Bone marrow (tissue), 2 donors: ENCODE data around the gene PRDM16.

Experiments
- DNase-seq, 2 donors: peaks; one replicate each; lab custom pipeline; 2025; lab: John Stamatoyannopoulos, UW

PRDM16 gene

DNA sequence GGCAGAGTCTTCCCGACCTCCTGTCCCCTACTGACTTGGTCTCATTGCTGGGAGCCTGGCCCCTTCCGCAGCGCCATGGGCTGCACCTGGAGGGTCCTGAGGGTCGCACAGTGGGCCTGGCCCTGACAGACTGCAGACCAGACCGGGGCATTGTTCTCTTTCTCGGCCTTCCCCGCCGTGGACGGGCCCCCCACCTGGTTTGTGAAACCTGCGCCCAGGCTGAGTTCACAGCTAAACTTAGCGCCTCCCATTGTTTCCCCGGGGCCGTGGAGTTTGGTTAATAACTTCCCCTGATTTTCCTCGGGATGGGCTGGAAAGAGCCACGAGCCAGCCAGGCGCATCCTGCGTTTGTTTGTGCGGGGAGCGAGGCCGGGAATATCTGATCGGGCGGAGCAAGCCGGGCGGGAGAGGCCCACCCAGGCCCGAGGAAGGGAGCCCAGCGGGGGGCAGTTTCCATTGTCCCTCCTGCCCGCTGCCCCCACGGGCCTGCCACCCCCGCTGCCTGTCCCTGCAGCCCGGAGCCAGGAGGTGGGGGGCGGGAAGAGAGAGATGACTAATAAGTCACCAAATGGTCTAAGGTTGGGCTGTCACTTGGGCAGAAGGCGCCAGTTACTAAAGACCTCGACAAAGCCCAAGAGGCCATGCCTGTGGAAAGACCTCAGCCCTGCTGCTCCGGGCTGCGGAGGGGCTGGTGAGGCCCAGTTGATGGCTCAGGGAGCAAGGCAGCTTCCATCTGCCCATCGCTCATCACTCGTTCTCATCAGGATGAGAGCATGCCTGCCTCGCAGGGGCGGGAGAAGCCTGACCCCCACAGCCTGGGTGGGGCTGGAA, 346.5 kb downstream of the PRDM16 start:
- DNase-seq: no peak

GRCh38 chr1:3417082-3417739, 348.2 kb downstream of the PRDM16 start:
- DNase-seq: no peak

GRCh38 chr1:3417934-3418333, 348.9 kb downstream of the PRDM16 start:
- no peak for DNase-seq

GRCh38 chr1:3418600-3418999, 349.6 kb downstream of the PRDM16 start:
- DNase-seq: no peak

DNA sequence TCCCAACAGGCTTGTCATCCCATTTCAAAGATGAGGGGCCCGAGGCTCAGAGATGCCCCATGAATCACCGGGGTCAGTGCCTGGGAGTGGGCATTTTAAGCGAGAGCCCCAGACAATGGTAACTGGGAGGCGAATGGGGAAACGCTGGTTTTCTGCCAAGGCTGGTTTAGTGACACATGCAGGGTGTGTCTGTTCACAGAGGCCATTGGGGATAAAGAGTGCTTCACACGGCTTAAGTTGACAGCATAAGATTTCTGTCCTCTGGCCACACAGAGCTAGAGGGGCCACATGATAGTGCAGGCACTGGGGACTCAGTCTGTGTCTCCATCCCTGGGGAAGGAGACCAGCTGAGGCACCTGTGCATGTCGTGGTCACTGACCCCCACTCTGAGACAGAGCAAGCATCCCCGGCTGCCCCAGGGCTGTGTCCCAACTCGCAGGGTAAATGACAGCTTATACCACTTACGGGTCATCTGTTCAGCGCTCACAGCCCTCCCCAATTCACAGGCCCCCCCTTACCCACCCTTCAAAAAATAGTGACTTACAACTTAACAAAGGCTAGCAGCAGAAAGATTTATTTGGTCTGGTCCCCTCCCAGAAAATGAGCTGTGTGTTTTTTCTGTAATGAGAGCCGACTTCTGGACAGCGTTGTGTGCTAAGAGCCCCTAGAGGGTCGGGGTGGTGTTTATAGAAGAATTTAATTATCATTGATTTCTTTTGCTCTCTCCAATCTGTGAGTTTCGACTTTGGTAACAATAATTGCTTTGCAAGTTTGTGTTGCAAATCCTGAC, 350.6 kb downstream of the PRDM16 start:
- DNase-seq: no peak

GRCh38 chr1:3420218-3420951, 351.4 kb downstream of the PRDM16 start:
- DNase-seq: no peak

DNA sequence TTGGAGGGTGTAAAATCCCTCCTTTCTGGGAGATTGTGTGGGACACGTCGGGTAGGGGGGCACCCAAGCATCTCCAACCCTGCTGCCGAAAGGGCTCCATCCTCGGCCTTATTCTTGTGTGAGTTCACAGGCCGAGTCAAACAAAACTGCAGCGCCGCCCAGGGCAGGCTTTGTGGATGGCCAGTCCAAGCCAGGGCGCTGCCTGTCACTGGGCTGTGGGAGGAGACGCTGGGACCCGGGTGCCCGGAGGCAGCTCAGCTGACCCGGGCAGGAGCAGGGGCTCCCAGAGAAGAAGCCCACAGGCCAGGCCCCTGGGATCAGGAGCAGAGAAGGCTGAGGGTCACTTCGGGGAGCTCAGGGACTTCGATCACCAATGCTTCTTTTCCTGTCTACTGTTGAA, 353.6 kb downstream of the PRDM16 start:
- no peak for DNase-seq

- no peak for DNase-seq
Measured at GRCh38 chr1:3423245-3423829, 354.3 kb downstream of the PRDM16 start.

DNA sequence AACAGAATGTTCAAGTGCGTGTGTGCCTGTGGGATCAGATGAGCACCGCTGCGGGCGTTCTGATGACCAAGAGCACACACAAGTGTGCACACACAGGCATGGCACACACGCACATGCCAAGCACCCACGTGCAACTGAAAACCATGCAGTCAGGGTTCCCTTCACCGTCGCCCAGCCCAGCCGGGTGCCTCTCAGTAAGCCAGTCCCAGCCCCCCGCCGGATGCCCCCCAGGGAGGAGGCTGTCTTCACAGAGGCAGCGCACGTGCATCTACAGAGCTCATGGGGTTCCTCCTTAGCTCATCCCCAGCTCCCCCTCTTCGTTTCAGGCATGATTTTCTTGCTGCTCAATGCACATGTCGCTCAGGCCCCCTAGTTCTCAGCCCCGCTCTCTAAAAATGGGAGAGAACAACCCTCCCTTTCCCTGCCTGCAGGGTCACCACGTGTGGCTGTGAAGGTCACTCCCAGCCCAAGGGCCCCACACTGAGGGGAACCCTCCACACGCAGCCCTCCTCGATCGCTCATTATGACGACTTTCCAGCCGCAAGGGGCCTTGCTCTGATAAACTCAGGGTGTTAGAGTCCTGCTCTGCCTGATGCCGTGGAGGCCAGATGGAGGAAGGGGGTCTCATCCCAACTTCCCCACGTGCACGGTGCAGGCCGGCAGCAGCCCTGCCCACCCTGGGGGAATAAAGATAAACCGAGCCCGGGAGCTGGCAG, 355.1 kb downstream of the PRDM16 start:
- DNase-seq: no peak

GRCh38 chr1:3425486-3426215, 356.6 kb downstream of the PRDM16 start:
- no peak for DNase-seq

- DNase-seq: no peak
Measured at GRCh38 chr1:3426956-3427535, 358.0 kb downstream of the PRDM16 start.

DNA sequence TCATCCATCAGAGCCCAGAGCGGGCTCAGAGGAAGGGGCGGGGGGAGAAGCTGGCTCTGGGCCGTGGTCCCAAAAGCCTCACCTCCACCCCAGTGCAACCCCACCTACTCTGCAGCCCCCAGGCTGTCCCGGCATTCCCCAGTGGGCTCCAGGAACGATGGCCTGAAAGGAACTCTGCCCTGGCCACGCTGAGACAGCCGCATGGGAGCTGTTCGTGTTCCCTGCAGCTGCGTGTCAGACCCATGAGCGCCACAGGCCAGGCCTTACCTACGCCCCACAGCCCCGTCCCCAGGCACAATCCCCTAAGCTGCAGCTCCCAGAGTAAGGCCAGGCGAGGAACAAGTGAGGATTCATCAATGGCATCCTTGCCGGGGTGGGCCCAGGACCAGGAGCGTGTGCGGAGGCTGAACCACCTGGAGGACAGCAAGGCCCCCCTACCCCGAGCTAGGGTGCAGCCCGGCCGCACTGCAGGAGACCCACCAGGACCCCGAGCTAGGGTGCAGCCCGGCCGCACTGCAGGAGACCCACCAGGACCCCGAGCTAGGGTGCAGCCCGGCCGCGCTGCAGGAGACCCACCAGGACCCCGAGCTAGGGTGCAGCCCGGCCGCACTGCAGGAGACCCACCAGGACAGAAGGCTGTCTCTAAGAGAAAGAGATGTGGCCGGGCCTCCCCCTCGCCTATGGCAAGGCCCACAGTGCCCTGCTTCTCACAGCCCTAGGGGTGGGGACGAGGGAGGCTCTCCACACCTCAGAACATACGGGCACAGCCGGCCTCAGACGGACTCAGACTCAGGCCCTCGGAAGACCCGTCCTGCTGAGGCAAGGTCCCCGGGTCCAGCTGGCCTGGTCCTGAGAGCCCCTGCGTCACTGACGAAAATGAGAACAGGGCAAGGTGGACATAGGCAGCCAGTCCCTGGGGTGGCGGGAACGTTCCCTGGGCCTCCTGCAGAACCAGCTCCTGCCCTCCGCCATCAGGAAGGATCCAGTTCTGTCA, 359.0 kb downstream of the PRDM16 start:
- DNase-seq: no peak

- DNase-seq: no peak
Measured at GRCh38 chr1:3428899-3429298, 359.9 kb downstream of the PRDM16 start.

GRCh38 chr1:3429320-3429719, 360.3 kb downstream of the PRDM16 start:
- DNase-seq: no peak

- no peak for DNase-seq
Measured at GRCh38 chr1:3429766-3430165, 360.8 kb downstream of the PRDM16 start.

- no peak for DNase-seq
Measured at GRCh38 chr1:3430406-3430805, 361.4 kb downstream of the PRDM16 start.

DNA sequence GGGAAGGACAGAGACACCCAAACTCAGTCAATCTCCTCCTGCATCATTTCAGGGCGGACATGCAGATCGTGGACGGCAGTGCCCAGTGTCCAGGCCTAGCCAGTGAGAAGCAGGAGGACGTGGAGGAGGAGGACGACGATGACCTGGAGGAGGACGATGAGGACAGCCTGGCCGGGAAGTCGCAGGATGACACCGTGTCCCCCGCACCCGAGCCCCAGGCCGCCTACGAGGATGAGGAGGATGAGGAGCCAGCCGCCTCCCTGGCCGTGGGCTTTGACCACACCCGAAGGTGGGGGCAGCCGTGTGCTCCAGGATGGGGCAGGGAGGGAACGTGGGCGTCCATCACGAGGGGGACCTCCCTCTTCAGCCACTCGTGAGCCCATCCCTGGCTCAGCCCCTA, 361.8 kb downstream of the PRDM16 start:
- no peak for DNase-seq

DNA sequence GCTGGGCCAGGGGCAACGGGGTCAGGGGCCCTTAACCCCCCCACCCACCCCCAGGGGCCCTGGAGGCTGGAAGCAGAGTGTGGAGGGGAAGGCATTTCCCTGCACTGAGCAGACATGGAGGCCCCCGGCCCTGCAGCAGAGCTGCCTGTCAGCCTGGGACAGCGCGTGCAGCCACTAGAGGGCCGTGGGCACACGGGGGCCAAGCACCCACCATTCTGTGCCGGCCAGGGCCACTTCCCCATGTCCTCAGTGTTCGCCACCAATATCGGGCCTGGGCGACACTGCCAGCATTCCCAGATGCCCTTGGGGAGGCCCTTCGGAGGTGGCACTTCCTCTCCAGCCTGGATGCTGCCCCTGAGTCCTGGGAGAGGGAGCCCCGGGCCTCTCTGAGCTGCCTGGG, 362.3 kb downstream of the PRDM16 start:
- no peak for DNase-seq

DNA sequence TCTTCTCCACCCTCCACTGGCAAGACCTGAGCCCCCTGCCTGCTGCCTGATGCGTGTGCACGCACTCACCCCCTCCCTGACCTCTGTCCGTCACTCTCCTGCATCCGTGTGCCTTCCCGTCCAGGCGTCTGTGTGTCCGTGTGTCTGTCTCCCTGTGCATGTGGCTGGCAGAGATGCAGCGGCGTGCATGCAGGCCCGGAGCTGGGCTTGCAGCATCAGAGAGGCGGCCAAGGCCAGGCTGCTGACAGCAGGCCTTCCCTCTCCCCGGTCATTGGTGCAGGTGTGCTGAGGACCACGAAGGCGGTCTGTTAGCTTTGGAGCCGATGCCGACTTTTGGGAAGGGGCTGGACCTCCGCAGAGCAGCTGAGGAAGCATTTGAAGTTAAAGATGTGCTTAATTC, 362.7 kb downstream of the PRDM16 start:
- DNase-seq: no peak
